Mammary epithelial cell (primary cell): ENCODE data around the gene SCMH1.

Experiments
- EZH2 ChIP-seq: IDR thresholded peaks from 2 replicates; pipeline ENCODE4 v1.6.1; 2012; ENCODE audit warnings: low read length, inconsistent platforms, borderline replicate concordance
- TF ChIP-seq, protein P1 (sequence below), 2 donors: IDR thresholded peaks in 1 of 2; conservative IDR thresholded peaks in 1 of 2; 2 replicates each; pipeline ENCODE4 v1.5.1; 2011 to 2012; ENCODE audit warnings: inconsistent platforms in 2 of 2, low read length in 2 of 2, mild to moderate bottlenecking in 2 of 2, control low read depth in 1 of 2, low read depth in 1 of 2; ENCODE audit not compliant: insufficient read depth in 1 of 2; ENCODE audit errors: extremely low read depth in 1 of 2

GRCh38 chr1:41169066-41169798, 72.9 kb downstream of the SCMH1 start:
- TF ChIP-seq, protein P1, sequence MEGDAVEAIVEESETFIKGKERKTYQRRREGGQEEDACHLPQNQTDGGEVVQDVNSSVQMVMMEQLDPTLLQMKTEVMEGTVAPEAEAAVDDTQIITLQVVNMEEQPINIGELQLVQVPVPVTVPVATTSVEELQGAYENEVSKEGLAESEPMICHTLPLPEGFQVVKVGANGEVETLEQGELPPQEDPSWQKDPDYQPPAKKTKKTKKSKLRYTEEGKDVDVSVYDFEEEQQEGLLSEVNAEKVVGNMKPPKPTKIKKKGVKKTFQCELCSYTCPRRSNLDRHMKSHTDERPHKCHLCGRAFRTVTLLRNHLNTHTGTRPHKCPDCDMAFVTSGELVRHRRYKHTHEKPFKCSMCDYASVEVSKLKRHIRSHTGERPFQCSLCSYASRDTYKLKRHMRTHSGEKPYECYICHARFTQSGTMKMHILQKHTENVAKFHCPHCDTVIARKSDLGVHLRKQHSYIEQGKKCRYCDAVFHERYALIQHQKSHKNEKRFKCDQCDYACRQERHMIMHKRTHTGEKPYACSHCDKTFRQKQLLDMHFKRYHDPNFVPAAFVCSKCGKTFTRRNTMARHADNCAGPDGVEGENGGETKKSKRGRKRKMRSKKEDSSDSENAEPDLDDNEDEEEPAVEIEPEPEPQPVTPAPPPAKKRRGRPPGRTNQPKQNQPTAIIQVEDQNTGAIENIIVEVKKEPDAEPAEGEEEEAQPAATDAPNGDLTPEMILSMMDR (conservative IDR thresholded peaks at IDR 0.05 in 1 of 2, IDR thresholded peaks at IDR 0.05 in 1 of 2; ENCODE audit: extremely low read depth in 1 of 2, insufficient read depth in 1 of 2, low read depth in 1 of 2, low read length in 2 of 2), result no peak
- TF ChIP-seq EZH2, result no peak
